Uterus (tissue), 2 donors: Measurements from ENCODE around the gene GPR158.
"Not testable (repeated sequence)": the region's sequence is repeated elsewhere in the genome, so short reads cannot be mapped to it uniquely, and the experiment has no call there.

Source experiments
- POLR2A ChIP-seq, 2 donors: fragments of 450-650 bp; IDR thresholded peaks; one replicate each; pipeline ENCODE4 v1.6.1; 2016; ENCODE audit warnings: antibody characterized with exemption in 2 of 2, mild to moderate bottlenecking in 1 of 2, moderate library complexity in 1 of 2
- TF ChIP-seq, protein P1 (sequence below), 4 experiments: fragments of 200-600 bp in 2 of 4; fragments of 450-650 bp in 2 of 4; sonication (generic) in 2 of 4; IDR thresholded peaks; one replicate each; pipeline ENCODE4 v1.5.1; 2016 to 2019; ENCODE audit warnings: antibody characterized with exemption in 4 of 4, mild to moderate bottlenecking in 2 of 4, moderate library complexity in 1 of 4

- TF ChIP-seq, protein P1, sequence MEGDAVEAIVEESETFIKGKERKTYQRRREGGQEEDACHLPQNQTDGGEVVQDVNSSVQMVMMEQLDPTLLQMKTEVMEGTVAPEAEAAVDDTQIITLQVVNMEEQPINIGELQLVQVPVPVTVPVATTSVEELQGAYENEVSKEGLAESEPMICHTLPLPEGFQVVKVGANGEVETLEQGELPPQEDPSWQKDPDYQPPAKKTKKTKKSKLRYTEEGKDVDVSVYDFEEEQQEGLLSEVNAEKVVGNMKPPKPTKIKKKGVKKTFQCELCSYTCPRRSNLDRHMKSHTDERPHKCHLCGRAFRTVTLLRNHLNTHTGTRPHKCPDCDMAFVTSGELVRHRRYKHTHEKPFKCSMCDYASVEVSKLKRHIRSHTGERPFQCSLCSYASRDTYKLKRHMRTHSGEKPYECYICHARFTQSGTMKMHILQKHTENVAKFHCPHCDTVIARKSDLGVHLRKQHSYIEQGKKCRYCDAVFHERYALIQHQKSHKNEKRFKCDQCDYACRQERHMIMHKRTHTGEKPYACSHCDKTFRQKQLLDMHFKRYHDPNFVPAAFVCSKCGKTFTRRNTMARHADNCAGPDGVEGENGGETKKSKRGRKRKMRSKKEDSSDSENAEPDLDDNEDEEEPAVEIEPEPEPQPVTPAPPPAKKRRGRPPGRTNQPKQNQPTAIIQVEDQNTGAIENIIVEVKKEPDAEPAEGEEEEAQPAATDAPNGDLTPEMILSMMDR (IDR thresholded peaks at IDR 0.05) = not testable (repeated sequence)
- not testable (repeated sequence) for TF ChIP-seq POLR2A (IDR thresholded peaks at IDR 0.05)
Observed at GRCh38 chr10:25382901-25383300, 208.1 kb downstream of the GPR158 start.
